ENCODE measurements around the gene ANO1. TPM values are rescaled to one million over a fixed set of nuclear protein-coding genes. Genes with fewer than 3 reads are reported as not detected.

Gene ANO1
- total RNA-seq, 3 donors from 2014 or later (not counting 1 experiment from before 2014, with no cell fraction given): not detected

- Histone ChIP-seq H3K36me3 (ENCODE audit: control insufficient read depth, insufficient read depth, low read length) (no peaks in the 10 kb centered on the region), H3K4me1 (ENCODE audit: control insufficient read depth, insufficient read depth, low read length) (no peaks in the 10 kb centered on the region), H3K4me3 (ENCODE audit: low read length) (no peak overlapping the region), H3K9me3 (ENCODE audit: control insufficient read depth, insufficient read depth, low read length) (no peaks in the 10 kb centered on the region), H3K27me3 (ENCODE audit: control insufficient read depth, insufficient read depth, low read length) (no peaks in the 10 kb centered on the region), H3K27ac (ENCODE audit: low read length) (no peak overlapping the region)
- intact Hi-C loops (cut with micrococcal nuclease): no loop called here
- no peaks in the 10 kb centered on the region for H3K36me3 Mint-ChIP-seq
- H3K4me3 Mint-ChIP-seq: no peak overlapping the region
- peaks cover 7 to 11% of the 10 kb centered on the region in 2 donors for H3K27me3 Mint-ChIP-seq (ENCODE audit: low read depth in 2 of 2)
- H3K27ac Mint-ChIP-seq: no peak overlapping the region
- no peaks in the 10 kb centered on the region for H3K4me1 Mint-ChIP-seq
- no peaks in the 10 kb centered on the region for H3K9me3 Mint-ChIP-seq
- TF ChIP-seq CTCF (IDR thresholded peaks at IDR 0.05): no peak
- 36% methylated on average over 29 of the region's 29 CpGs for WGBS (ENCODE audit: insufficient coverage)
- DNase-seq (no peak), ATAC-seq (no peak)
Measured at GRCh38 chr11:70111269-70112016, 33.3 kb downstream of the ANO1 start.

GRCh38 chr11:70112017-70112434, 33.9 kb downstream of the ANO1 start:
- Mint-ChIP-seq H3K27ac (no peak overlapping the region), H3K27me3 (ENCODE audit: low read depth in 2 of 2) (peaks cover 4 to 11% of the 10 kb centered on the region in 2 donors), H3K4me3 (no peak overlapping the region), H3K4me1 (no peaks in the 10 kb centered on the region), H3K9me3 (no peaks in the 10 kb centered on the region), H3K36me3 (no peaks in the 10 kb centered on the region)
- no peak overlapping the region for H3K4me3 ChIP-seq (ENCODE audit: low read length)
- H3K27ac ChIP-seq (ENCODE audit: low read length): no peak overlapping the region
- H3K36me3 ChIP-seq (ENCODE audit: control insufficient read depth, insufficient read depth, low read length): no peaks in the 10 kb centered on the region
- intact Hi-C loops (cut with micrococcal nuclease): no loop called here
- H3K27me3 ChIP-seq (ENCODE audit: control insufficient read depth, insufficient read depth, low read length): no peaks in the 10 kb centered on the region
- TF ChIP-seq CTCF (IDR thresholded peaks at IDR 0.05): no peak
- no peaks in the 10 kb centered on the region for H3K9me3 ChIP-seq (ENCODE audit: control insufficient read depth, insufficient read depth, low read length)
- ATAC-seq (no peak), DNase-seq (no peak)
- WGBS (ENCODE audit: insufficient coverage): 38% methylated on average over 5 of the region's 5 CpGs
- no peaks in the 10 kb centered on the region for H3K4me1 ChIP-seq (ENCODE audit: control insufficient read depth, insufficient read depth, low read length)

GRCh38 chr11:70113801-70114200, 35.7 kb downstream of the ANO1 start:
- no peak for ATAC-seq
- intact Hi-C loops (cut with micrococcal nuclease): no loop called here

More at GRCh38 chr11:70113801-70114200, 35.7 kb downstream of the ANO1 start:
- Histone ChIP-seq H3K4me1 (ENCODE audit: control insufficient read depth, insufficient read depth, low read length) (no peaks in the 10 kb centered on the region), H3K4me3 (ENCODE audit: low read length) (no peak overlapping the region), H3K27ac (ENCODE audit: low read length) (no peak overlapping the region), H3K9me3 (ENCODE audit: control insufficient read depth, insufficient read depth, low read length) (no peaks in the 10 kb centered on the region), H3K36me3 (ENCODE audit: control insufficient read depth, insufficient read depth, low read length) (no peaks in the 10 kb centered on the region), H3K27me3 (ENCODE audit: control insufficient read depth, insufficient read depth, low read length) (no peaks in the 10 kb centered on the region)
- Mint-ChIP-seq H3K27ac (no peak overlapping the region), H3K36me3 (no peaks in the 10 kb centered on the region), H3K4me1 (no peaks in the 10 kb centered on the region), H3K9me3 (peaks cover 3 to 5% of the 10 kb centered on the region in 2 donors), H3K4me3 (no peak overlapping the region), H3K27me3 (ENCODE audit: low read depth in 2 of 2) (peaks cover 11 to 12% of the 10 kb centered on the region in 2 donors)
- TF ChIP-seq CTCF (IDR thresholded peaks at IDR 0.05): no peak
- 87% methylated on average over 5 of the region's 5 CpGs for WGBS (ENCODE audit: insufficient coverage)
- DNase-seq: no peak
